ENCODE data around the gene OR4L1. TPM values are rescaled to one million over a fixed set of nuclear protein-coding genes. Genes with fewer than 3 reads are reported as not detected.
"Not testable (repeated sequence)": the region's sequence is repeated elsewhere in the genome, so short reads cannot be mapped to it uniquely, and the experiment has no call there.

The OR4L1 gene, protein sequence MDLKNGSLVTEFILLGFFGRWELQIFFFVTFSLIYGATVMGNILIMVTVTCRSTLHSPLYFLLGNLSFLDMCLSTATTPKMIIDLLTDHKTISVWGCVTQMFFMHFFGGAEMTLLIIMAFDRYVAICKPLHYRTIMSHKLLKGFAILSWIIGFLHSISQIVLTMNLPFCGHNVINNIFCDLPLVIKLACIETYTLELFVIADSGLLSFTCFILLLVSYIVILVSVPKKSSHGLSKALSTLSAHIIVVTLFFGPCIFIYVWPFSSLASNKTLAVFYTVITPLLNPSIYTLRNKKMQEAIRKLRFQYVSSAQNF
- polyA plus RNA-seq (2012; ENCODE audit: missing spikeins) = not detected

GRCh38 chr14:20059745-20060144, at the start of gene OR4L1:
Gene OR4L1, plus strand, starts transcription at chr14:20060045. Its CDS starts 0 bp downstream, at chr14:20060045.
- no peak for FAIRE-seq
- DNase-seq (ENCODE audit: insufficient read length) = no peak
- no peak for TF ChIP-seq POLR2AphosphoS5 (IDR thresholded peaks at IDR 0.05; ENCODE audit: low read depth, low read length)
- no peak for TF ChIP-seq TAF1 (IDR thresholded peaks at IDR 0.05; ENCODE audit: borderline replicate concordance, low read depth, low read length)
- TF ChIP-seq POLR2A (IDR thresholded peaks at IDR 0.05; ENCODE audit: low read depth, low read length) = no peak

DNA sequence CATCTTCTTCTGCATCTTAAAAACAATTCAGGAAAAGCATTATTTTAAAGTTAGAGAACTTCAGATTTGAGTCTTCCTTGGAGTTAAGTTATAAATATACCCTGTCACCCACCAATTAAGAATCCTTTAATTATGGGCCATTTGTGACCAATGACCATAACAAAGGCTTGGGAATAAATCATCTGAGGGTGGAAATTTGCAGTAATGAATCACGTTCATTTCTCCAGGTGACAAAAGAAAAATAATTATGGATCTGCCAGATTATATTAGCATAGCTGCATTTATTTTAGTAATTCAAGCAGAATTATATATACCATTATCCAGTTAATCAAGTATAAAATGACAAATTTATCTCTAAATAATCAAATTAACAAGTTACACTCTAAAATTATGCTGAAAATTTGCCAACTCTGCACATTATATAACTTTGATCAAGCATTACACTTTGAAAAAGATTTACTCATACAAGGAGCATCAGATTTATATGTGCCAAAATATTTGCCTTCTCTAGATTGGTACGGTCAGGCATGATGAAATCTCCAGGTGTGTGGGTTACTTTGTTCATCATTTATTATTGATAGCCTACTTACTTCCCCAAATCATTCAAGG, 40.5 kb upstream of the OR4L1 start, which contains the start of gene OR4K14:
Gene OR4K14, minus strand, starts transcription at position 51 of the 609 bp plus-strand sequence. CDS start 4,114 bp downstream, outside the sequence.
- no peak for FAIRE-seq
- no peak for DNase-seq (ENCODE audit: insufficient read length)
- TF ChIP-seq POLR2AphosphoS5 (IDR thresholded peaks at IDR 0.05; ENCODE audit: low read depth, low read length) = no peak
- TF ChIP-seq POLR2A (IDR thresholded peaks at IDR 0.05; ENCODE audit: low read depth, low read length) = no peak
- TF ChIP-seq TAF1 (IDR thresholded peaks at IDR 0.05; ENCODE audit: borderline replicate concordance, low read depth, low read length) = no peak

- FAIRE-seq (no peak), DNase-seq (ENCODE audit: insufficient read length) (no peak)
- TF ChIP-seq POLR2AphosphoS5 (IDR thresholded peaks at IDR 0.05; ENCODE audit: low read depth, low read length) (no peak), TAF1 (IDR thresholded peaks at IDR 0.05; ENCODE audit: borderline replicate concordance, low read depth, low read length) (no peak), POLR2A (IDR thresholded peaks at IDR 0.05; ENCODE audit: low read depth, low read length) (no peak)
Observed at GRCh38 chr14:20031058-20031457, 28.8 kb upstream of the OR4L1 start.

DNA sequence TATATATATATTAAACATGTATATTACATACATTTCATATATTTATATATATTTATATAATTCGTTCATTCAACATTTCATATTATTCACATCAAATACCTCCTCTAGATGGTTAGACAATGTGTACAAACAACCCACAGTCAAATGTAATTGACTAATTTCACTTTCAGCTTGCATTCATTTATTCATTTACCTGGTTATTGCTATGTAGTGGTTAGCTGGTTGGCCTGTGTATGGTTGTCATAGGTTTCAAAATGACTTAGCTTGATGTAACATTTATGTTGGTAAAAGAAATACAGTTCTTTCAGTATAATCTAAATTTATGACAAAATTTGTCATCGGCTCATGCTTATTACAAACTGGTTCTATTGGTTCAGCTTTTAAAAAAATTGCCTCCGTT, 24.4 kb upstream of the OR4L1 start:
- FAIRE-seq (no peak), DNase-seq (ENCODE audit: insufficient read length) (no peak)
- TF ChIP-seq POLR2AphosphoS5 (IDR thresholded peaks at IDR 0.05; ENCODE audit: low read depth, low read length) (no peak), TAF1 (IDR thresholded peaks at IDR 0.05; ENCODE audit: borderline replicate concordance, low read depth, low read length) (no peak), POLR2A (IDR thresholded peaks at IDR 0.05; ENCODE audit: low read depth, low read length) (no peak)

DNA sequence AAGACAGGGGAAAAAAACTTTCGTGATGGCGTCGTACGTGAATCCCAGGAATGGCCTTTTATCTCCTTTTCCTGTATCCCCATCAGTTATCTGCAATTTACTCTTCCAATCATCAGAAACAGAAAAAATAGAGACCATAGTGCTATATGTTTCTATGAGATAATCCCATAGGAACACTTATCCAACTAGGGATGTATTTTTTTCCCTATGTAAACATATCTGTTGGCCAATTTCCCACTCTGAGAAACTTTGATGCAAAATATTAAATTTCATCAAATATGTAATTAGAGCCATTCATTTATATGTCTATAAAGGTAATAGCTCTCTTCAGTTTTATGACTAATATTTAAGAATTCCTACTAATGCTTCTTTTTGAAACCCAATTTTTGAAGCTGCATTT, 23.9 kb upstream of the OR4L1 start, which contains the start of gene OR4K13:
Gene OR4K13, minus strand, starts transcription at position 101 of the 400 bp plus-strand sequence. CDS start 1,280 bp downstream, outside the sequence.
- DNase-seq (ENCODE audit: insufficient read length) = no peak
- no peak for FAIRE-seq
- TF ChIP-seq TAF1 (IDR thresholded peaks at IDR 0.05; ENCODE audit: borderline replicate concordance, low read depth, low read length) = no peak
- no peak for TF ChIP-seq POLR2AphosphoS5 (IDR thresholded peaks at IDR 0.05; ENCODE audit: low read depth, low read length)
- TF ChIP-seq POLR2A (IDR thresholded peaks at IDR 0.05; ENCODE audit: low read depth, low read length) = no peak

GRCh38 chr14:20044243-20044642, 15.6 kb upstream of the OR4L1 start:
- FAIRE-seq (no peak), DNase-seq (ENCODE audit: insufficient read length) (no peak)
- no peak for TF ChIP-seq POLR2AphosphoS5 (IDR thresholded peaks at IDR 0.05; ENCODE audit: low read depth, low read length)
- TF ChIP-seq TAF1 (IDR thresholded peaks at IDR 0.05; ENCODE audit: borderline replicate concordance, low read depth, low read length) = no peak
- no peak for TF ChIP-seq POLR2A (IDR thresholded peaks at IDR 0.05; ENCODE audit: low read depth, low read length)

DNA sequence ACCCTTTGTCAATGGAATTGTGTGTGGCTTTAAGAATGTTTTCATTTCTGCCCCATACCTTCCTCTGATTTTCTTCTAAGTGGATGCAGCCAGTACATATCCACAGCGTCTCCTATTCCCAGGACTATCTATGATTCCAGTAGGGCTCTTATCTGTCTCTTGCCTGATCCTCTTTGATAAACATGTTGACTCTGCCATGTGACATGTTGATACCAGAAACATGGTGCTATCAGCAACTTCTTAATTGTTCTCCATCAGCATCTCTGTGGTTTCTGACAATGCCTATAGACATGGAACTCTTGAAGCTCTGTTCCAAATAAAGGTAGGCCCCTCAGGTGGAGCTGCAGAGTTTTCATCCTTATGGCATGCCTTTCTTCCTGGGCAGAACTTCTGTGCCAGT, 11.6 kb upstream of the OR4L1 start:
- FAIRE-seq = no peak
- TF ChIP-seq TAF1 (IDR thresholded peaks at IDR 0.05; ENCODE audit: borderline replicate concordance, low read depth, low read length) (no peak), POLR2A (IDR thresholded peaks at IDR 0.05; ENCODE audit: low read depth, low read length) (no peak), POLR2AphosphoS5 (IDR thresholded peaks at IDR 0.05; ENCODE audit: low read depth, low read length) (no peak)
- DNase-seq (ENCODE audit: insufficient read length) = no peak

GRCh38 chr14:20092050-20092449, 32.2 kb downstream of the OR4L1 start:
- TF ChIP-seq POLR2AphosphoS5 (IDR thresholded peaks at IDR 0.05; ENCODE audit: low read depth, low read length) = no peak
- TF ChIP-seq POLR2A (IDR thresholded peaks at IDR 0.05; ENCODE audit: low read depth, low read length) = no peak
- TF ChIP-seq TAF1 (IDR thresholded peaks at IDR 0.05; ENCODE audit: borderline replicate concordance, low read depth, low read length) = no peak
- DNase-seq (ENCODE audit: insufficient read length) (no peak), FAIRE-seq (no peak)

- FAIRE-seq (no peak), DNase-seq (ENCODE audit: insufficient read length) (no peak)
- no peak for TF ChIP-seq TAF1 (IDR thresholded peaks at IDR 0.05; ENCODE audit: borderline replicate concordance, low read depth, low read length)
Observed at GRCh38 chr14:20093442-20093841, 33.6 kb downstream of the OR4L1 start.

- not testable (repeated sequence) for FAIRE-seq
Observed at GRCh38 chr14:20098926-20099770, 39.3 kb downstream of the OR4L1 start.

GRCh38 chr14:20110438-20110837, 50.6 kb downstream of the OR4L1 start, which contains the start of gene OR4K17:
Gene OR4K17, plus strand, starts transcription at chr14:20110739. Its CDS starts 6,761 bp downstream, at chr14:20117500.
- FAIRE-seq (no peak), DNase-seq (ENCODE audit: insufficient read length) (no peak)
- TF ChIP-seq POLR2AphosphoS5 (IDR thresholded peaks at IDR 0.05; ENCODE audit: low read depth, low read length) (no peak), POLR2A (IDR thresholded peaks at IDR 0.05; ENCODE audit: low read depth, low read length) (no peak), TAF1 (IDR thresholded peaks at IDR 0.05; ENCODE audit: borderline replicate concordance, low read depth, low read length) (no peak)

More at GRCh38 chr14:20098926-20099770, 39.3 kb downstream of the OR4L1 start:
- not testable (repeated sequence) for DNase-seq (ENCODE audit: insufficient read length)
